HEK293 (cell line): ENCODE measurements around the gene PGK1.

Experiments
- BCL11A ChIP-seq: fragments of 450-650 bp; formaldehyde crosslinking; IDR thresholded peaks from 2 replicates; pipeline ENCODE4 v1.5.1; 2016; ENCODE audit warnings: low read depth, missing biosample characterization, missing genetic modification characterization
- CTCF ChIP-seq: fragments of 450-650 bp; formaldehyde crosslinking; IDR thresholded peaks from 2 replicates; pipeline ENCODE4 v1.5.1; 2016; ENCODE audit warnings: missing biosample characterization, missing genetic modification characterization
- ELK4 ChIP-seq: IDR thresholded peaks from 2 replicates; pipeline ENCODE4 v1.6.1; 2011; ENCODE audit warnings: mild to moderate bottlenecking, low read depth, low read length, borderline replicate concordance
- GLIS1 ChIP-seq: fragments of 450-650 bp; formaldehyde crosslinking; IDR thresholded peaks from 2 replicates; pipeline ENCODE4 v1.5.1; 2016; ENCODE audit warnings: missing biosample characterization, missing genetic modification characterization
- GLIS2 ChIP-seq: fragments of 450-650 bp; formaldehyde crosslinking; IDR thresholded peaks from 2 replicates; pipeline ENCODE4 v1.5.1; 2016; ENCODE audit warnings: missing biosample characterization, missing genetic modification characterization
- PRDM4 ChIP-seq: fragments of 450-650 bp; formaldehyde crosslinking; IDR thresholded peaks from 2 replicates; pipeline ENCODE4 v1.5.1; 2017; ENCODE audit warnings: missing biosample characterization, missing genetic modification characterization
- SALL2 ChIP-seq: fragments of 450-650 bp; formaldehyde crosslinking; IDR thresholded peaks from 2 replicates; pipeline ENCODE4 v1.5.0; 2017; ENCODE audit warnings: missing biosample characterization, mild to moderate bottlenecking, missing genetic modification characterization, borderline replicate concordance
- ZBTB8A ChIP-seq: fragments of 450-650 bp; formaldehyde crosslinking; IDR thresholded peaks from 2 replicates; pipeline ENCODE4 v1.5.1; 2016; ENCODE audit warnings: missing biosample characterization, missing genetic modification characterization
- ZNF114 ChIP-seq: fragments of 450-650 bp; formaldehyde crosslinking; IDR thresholded peaks from 2 replicates; pipeline ENCODE4 v1.5.0; 2017; ENCODE audit warnings: missing biosample characterization, missing genetic modification characterization
- ZNF121 ChIP-seq: fragments of 450-650 bp; formaldehyde crosslinking; IDR thresholded peaks from 2 replicates; pipeline ENCODE4 v1.5.1; 2016; ENCODE audit warnings: missing biosample characterization, missing genetic modification characterization
- ZNF155 ChIP-seq: fragments of 450-650 bp; formaldehyde crosslinking; IDR thresholded peaks from 2 replicates; pipeline ENCODE4 v1.5.1; 2016; ENCODE audit warnings: missing biosample characterization, missing genetic modification characterization
- ZNF488 ChIP-seq: fragments of 450-650 bp; formaldehyde crosslinking; IDR thresholded peaks from 2 replicates; pipeline ENCODE4 v1.5.1; 2016; ENCODE audit warnings: missing biosample characterization, missing genetic modification characterization
- ZNF747 ChIP-seq: fragments of 450-650 bp; formaldehyde crosslinking; IDR thresholded peaks from 2 replicates; pipeline ENCODE4 v1.5.1; 2016; ENCODE audit warnings: missing biosample characterization, missing genetic modification characterization

GRCh38 chrX:78066110-78066509 lies 37.9 kb upstream of the PGK1 start:
- TF ChIP-seq SALL2 = no peak
- TF ChIP-seq ZNF747 (tag by site-specific recombination) = no peak
- no peak for TF ChIP-seq GLIS1 (tag by site-specific recombination)
- no peak for TF ChIP-seq GLIS2 (tag by site-specific recombination)
- no peak for TF ChIP-seq CTCF
- TF ChIP-seq ELK4 = no peak
- no peak for TF ChIP-seq ZNF155 (tag by site-specific recombination)
- no peak for TF ChIP-seq ZNF121
- TF ChIP-seq PRDM4 (tag by site-specific recombination) = no peak
- TF ChIP-seq ZBTB8A (tag by site-specific recombination) = no peak
- no peak for TF ChIP-seq BCL11A (tag by site-specific recombination)
- TF ChIP-seq ZNF114 (tag by site-specific recombination) = no peak
- TF ChIP-seq ZNF488 (tag by site-specific recombination) = no peak
